NK-92 treated with Interleukin-12 subunit alpha and Interleukin-12 subunit beta, amount 100 ng/mL, for 24 hours (cell line): ENCODE results near the gene PARD3B.

Experiments
- DNase-seq: peaks from one replicate; lab custom pipeline; 2025; lab: John Stamatoyannopoulos, UW

The PARD3B gene, protein sequence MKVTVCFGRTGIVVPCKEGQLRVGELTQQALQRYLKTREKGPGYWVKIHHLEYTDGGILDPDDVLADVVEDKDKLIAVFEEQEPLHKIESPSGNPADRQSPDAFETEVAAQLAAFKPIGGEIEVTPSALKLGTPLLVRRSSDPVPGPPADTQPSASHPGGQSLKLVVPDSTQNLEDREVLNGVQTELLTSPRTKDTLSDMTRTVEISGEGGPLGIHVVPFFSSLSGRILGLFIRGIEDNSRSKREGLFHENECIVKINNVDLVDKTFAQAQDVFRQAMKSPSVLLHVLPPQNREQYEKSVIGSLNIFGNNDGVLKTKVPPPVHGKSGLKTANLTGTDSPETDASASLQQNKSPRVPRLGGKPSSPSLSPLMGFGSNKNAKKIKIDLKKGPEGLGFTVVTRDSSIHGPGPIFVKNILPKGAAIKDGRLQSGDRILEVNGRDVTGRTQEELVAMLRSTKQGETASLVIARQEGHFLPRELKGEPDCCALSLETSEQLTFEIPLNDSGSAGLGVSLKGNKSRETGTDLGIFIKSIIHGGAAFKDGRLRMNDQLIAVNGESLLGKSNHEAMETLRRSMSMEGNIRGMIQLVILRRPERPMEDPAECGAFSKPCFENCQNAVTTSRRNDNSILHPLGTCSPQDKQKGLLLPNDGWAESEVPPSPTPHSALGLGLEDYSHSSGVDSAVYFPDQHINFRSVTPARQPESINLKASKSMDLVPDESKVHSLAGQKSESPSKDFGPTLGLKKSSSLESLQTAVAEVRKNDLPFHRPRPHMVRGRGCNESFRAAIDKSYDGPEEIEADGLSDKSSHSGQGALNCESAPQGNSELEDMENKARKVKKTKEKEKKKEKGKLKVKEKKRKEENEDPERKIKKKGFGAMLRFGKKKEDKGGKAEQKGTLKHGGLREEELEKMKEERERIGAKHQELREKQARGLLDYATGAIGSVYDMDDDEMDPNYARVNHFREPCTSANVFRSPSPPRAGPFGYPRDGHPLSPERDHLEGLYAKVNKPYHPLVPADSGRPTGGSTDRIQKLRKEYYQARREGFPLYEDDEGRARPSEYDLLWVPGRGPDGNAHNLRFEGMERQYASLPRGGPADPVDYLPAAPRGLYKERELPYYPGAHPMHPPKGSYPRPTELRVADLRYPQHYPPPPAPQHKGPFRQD (N-terminal part only)

GRCh38 chr2:204544961-204545860 is at the start of gene PARD3B:
PARD3B (plus strand) TSS chr2:204545475; CDS start chr2:204546000, 525 bp downstream.
- DNase-seq: no peak

GRCh38 chr2:204496779-204497178 is 48.5 kb upstream of the PARD3B start:
- DNase-seq: no peak

DNA sequence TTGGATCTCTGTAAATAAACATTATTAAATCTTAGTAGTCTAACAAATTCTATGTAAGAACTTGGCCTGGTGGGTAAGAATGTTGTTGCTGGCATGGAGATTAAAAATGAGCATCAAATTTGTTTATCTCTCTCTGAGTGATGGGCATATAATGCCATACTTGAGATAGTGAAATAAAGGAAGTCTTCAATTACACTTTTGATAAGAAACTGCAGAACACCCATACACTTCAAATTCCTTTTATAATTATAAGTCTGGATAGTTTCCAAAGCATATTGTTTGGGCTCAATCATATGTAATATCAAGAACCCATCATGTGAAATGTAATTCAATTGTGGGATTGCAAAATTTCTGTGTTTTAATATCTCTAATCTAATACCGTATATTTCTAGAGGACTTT is 47.4 kb upstream of the PARD3B start:
- DNase-seq: no peak

GRCh38 chr2:204498291-204498690 is 47.0 kb upstream of the PARD3B start:
- no peak for DNase-seq

- no peak for DNase-seq
These were observed 41.4 kb upstream of the PARD3B start for GRCh38 chr2:204503869-204504268.

DNA sequence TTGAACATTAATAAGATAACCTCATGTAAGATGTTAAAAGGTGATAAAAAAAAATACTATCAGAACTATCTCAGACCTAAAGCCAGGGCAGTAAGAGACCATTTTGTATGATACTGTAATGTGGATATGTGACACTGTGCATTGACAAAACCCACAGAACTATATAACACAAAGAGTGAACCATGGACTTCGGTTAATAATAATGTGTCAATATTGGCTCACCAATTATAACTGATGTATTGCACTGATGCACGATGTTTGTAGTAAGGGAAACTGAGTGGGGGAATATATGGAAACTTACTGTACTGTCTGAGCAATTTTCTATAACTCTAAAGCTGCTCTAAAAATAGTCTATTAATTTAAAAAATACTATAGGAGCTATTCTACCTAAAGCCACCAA is 40.7 kb upstream of the PARD3B start:
- DNase-seq: no peak

DNA sequence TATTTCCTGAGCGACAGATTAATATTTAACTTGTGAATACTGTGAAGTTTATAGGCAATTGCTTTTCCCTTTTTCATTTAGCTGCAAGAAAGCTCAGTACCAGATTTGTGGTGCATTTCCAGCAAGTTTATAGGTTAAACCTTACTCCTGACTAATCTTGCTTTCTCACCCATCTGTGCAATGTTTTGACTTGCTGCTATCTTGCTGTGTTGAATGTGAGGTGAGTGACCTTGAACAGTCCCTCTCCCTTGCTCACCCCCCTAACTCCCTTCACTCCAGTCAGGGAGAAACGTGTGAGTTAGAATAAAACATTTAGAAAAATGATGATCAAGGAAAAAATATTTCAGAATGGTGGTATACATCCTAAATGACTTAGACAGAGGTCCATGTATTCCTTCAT is 39.8 kb upstream of the PARD3B start:
- no peak for DNase-seq

GRCh38 chr2:204505946-204506345 is 39.3 kb upstream of the PARD3B start:
- DNase-seq: no peak

GRCh38 chr2:204507636-204508035 is 37.6 kb upstream of the PARD3B start:
- DNase-seq: no peak

GRCh38 chr2:204510709-204511420 is 34.4 kb upstream of the PARD3B start:
- no peak for DNase-seq

DNA sequence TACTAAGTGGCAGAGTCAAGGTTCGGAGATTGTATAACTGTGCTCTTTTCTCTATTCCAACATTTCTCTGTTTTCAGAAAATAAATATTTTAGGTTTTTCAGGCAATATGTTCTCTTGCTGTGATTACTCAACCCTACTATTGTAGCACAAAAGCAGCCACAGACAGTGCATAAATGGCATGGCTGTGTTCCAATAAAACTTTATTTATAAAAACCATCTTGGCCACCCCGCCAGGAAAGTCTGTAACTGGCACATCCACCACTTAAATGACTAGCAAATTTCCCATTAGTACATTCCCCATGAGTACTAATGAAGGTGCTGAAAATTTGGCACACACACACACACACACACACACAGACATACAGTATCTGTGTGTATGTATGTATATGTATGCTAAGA is 30.8 kb upstream of the PARD3B start:
- no peak for DNase-seq

GRCh38 chr2:204515416-204515815 is 29.9 kb upstream of the PARD3B start:
- no peak for DNase-seq

DNA sequence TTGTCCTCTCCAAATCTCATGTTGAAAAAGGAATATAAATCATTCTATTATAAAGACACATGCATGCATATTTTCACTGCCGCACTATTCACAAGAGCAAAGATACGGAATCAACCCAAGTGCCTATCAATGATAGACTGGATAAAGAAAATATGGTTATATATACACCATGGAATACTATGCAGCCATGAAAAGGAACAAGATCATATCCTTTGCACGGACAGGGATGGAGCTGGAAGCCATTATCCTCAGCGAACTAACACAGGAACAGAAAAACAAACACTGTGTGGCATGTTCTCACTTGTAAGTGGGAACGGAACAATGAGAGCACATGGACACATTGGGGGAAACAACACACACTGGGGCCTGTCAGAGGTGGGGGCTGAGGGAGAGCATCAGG is 28.1 kb upstream of the PARD3B start:
- DNase-seq: no peak

DNA sequence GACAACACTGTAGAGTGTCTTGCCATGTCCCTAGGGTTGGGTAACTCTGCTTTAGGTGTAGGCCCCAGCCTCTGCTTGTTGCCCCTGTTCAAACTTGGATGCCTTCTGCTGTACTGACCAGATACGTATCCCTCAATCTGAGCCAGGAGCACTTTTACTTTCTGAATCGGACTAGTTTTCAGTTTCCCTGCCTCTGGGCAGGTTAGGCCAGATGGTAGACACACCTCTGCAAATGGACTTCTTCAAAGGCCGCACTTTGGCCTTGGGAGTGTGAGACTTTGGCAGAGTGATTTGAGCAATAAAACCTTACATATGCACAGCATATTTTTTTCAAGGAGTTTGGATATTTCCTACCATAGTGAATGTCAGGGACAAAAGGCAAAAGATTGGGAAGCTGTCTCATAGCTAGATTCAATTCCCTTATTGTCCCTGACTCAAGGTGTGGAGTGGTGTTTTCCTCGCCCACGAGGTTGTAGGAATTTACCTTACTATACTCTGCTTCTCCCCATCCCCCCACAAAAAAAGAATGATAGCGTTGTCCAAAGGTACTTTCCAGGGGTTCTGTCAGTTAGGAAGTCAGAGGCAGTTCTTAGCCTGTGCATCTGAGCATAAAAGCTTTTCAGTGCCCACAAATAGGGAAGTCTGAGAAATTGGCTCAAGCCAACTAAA is 15.3 kb upstream of the PARD3B start:
- no peak for DNase-seq

DNA sequence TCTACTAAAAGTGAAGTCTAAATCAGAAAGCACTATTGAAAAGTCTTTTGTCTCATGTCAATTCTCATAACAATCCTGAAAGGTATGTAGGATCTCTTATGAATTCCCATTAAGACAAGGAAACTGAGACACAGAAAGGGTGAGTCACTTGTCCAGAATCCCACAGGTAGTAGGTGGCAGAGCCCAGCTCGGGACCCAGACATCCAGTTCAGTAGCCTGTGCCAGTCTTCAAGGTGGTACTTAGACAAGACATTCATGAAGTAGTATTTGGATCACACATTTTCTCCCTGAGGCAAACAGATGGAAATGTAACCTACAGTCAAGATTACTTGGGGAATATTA is 14.8 kb upstream of the PARD3B start:
- no peak for DNase-seq

GRCh38 chr2:204533629-204534370 is 11.5 kb upstream of the PARD3B start:
- DNase-seq: no peak

GRCh38 chr2:204535356-204535755 is 9.9 kb upstream of the PARD3B start:
- no peak for DNase-seq

DNA sequence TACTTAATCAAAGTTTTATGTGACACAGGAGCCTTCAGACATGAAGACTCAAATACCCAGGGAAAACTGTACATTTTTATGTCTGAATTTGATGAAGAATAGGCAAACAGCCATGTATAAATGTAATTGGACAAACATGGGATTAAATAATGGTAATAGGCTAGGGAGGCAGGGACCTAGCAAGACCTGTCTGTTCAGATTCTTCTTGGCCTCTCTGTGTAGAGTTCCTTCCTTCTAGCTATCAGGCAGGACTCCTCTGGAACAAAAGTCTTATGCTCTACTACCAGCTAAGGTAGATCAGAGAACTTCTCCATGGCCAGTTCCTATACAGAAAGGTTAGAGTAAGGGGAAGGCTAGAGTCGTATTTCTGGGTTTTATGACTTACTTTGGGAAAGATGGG is 9.5 kb upstream of the PARD3B start:
- DNase-seq: no peak

DNA sequence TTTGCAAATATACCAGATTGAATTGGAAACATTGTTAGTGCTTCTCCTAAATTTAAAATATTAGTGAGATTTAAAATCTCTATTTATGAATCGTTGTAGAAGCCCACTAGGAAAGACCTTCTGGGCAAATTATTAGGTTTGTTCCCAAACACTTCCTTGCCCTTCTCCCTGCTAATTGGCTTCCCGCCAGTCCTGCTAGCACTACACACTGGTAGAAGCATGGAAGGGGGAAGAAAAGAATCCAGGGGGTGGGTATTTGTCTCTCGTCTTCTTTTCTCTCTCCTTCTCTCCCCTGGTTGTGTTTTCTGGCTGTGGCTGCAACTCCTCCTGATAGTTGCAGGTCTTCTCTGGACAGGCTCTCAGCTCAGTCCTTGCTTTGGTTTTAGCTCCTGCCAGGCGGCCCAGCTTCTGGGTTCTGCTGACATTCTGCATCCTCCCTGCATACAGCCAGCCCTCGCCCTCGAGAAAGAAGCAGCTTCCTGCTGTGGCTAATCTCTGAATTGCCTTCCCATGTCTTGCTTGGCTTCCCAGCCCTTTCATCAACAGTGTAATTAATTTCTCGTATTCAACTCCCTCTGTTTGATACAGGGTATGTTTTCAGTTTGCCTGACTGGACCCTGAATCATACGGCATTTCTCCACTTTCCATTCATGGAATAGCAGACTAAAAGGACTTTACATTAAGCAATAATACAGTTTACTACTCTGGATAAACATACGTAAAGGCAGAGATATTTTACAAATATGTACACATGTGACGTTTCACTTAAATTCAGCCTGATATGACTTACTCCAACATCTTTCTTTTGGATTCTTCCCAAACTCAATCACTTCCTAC is 6.9 kb upstream of the PARD3B start:
- DNase-seq: no peak
